Measurements from ENCODE around the gene SMTNL2. TPM values are rescaled to one million over a fixed set of nuclear protein-coding genes. Genes with fewer than 3 reads are reported as not detected.
"Not testable (repeated sequence)": the region's sequence is repeated elsewhere in the genome, so short reads cannot be mapped to it uniquely, and the experiment has no call there.

SMTNL2 gene
- total RNA-seq, 1 donor from 2014 or later = 1.7 TPM

GRCh38 chr17:4592240-4593005 lies 8.1 kb downstream of the SMTNL2 start:
- no peak for DNase-seq (ENCODE audit: extremely low spot score, unreplicated experiment)
- no peaks in the 10 kb centered on the region for H3K9me3 Mint-ChIP-seq (ENCODE audit: unreplicated experiment)
- no peak overlapping the region for H3K27ac Mint-ChIP-seq (ENCODE audit: unreplicated experiment)
- no peak for TF ChIP-seq CTCF (IDR thresholded peaks at IDR 0.05)
- H3K4me3 Mint-ChIP-seq (ENCODE audit: unreplicated experiment) = no peak overlapping the region
- no peaks in the 10 kb centered on the region for H3K36me3 Mint-ChIP-seq (ENCODE audit: unreplicated experiment)
- H3K4me1 Mint-ChIP-seq (ENCODE audit: unreplicated experiment) = peaks cover 10% of the 10 kb centered on the region
- peaks cover 18% of the 10 kb centered on the region for H3K27me3 Mint-ChIP-seq (ENCODE audit: unreplicated experiment)

DNA sequence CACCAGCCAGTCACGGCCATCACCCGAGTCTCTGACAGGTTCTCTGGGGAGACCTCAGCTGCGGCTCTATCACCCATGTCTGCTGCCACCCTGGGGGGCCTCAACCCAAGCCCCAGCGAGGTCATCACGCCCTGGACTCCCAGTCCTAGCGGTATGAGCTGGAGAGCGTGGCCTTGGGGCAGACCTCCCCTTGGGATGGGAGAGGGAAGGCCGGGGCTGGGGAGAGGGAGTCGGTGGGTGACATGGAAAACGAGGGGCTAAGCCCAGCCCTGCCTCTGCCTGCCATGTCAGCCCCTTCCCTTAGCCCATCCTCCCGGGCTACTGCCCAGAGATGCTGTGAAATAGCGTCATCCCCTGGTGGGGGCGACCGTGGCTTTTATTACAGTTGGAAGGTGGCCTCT lies 8.7 kb downstream of the SMTNL2 start:
- Mint-ChIP-seq H3K4me3 (ENCODE audit: unreplicated experiment) (no peak overlapping the region), H3K9me3 (ENCODE audit: unreplicated experiment) (no peaks in the 10 kb centered on the region), H3K4me1 (ENCODE audit: unreplicated experiment) (peaks cover 10% of the 10 kb centered on the region), H3K27ac (ENCODE audit: unreplicated experiment) (no peak overlapping the region), H3K27me3 (ENCODE audit: unreplicated experiment) (peaks cover 22% of the 10 kb centered on the region), H3K36me3 (ENCODE audit: unreplicated experiment) (peaks cover 2% of the 10 kb centered on the region)
- DNase-seq (ENCODE audit: extremely low spot score, unreplicated experiment) = no peak
- TF ChIP-seq CTCF (IDR thresholded peaks at IDR 0.05) = no peak

DNA sequence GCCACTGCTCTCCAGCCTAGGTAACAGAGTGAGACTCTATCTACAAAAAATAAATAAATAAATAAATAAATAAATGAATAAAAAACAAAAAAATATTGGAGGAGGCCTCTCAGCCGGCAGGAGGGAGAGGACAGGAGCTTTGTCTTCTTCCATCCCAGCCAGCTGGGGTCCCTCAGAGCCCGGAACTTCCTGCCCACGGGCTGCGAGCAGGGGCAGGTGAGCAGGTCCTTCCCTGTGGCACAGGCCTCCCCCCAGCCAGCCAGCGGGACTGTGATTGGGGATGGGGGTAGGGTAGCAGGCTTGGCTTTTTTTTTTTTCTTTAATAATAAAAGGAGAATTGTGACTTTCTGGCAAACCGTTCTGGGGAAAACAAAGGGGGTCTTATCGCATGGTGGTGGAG lies 10.1 kb downstream of the SMTNL2 start:
- peaks cover 21% of the 10 kb centered on the region for H3K27me3 Mint-ChIP-seq (ENCODE audit: unreplicated experiment)
- peaks cover 16% of the 10 kb centered on the region for H3K4me1 Mint-ChIP-seq (ENCODE audit: unreplicated experiment)
- H3K36me3 Mint-ChIP-seq (ENCODE audit: unreplicated experiment) = peaks cover 2% of the 10 kb centered on the region
- TF ChIP-seq CTCF (IDR thresholded peaks at IDR 0.05) = no peak
- no peak overlapping the region for H3K27ac Mint-ChIP-seq (ENCODE audit: unreplicated experiment)
- H3K4me3 Mint-ChIP-seq (ENCODE audit: unreplicated experiment) = no peak overlapping the region
- no peaks in the 10 kb centered on the region for H3K9me3 Mint-ChIP-seq (ENCODE audit: unreplicated experiment)
- DNase-seq (ENCODE audit: extremely low spot score, unreplicated experiment) = no peak

DNA sequence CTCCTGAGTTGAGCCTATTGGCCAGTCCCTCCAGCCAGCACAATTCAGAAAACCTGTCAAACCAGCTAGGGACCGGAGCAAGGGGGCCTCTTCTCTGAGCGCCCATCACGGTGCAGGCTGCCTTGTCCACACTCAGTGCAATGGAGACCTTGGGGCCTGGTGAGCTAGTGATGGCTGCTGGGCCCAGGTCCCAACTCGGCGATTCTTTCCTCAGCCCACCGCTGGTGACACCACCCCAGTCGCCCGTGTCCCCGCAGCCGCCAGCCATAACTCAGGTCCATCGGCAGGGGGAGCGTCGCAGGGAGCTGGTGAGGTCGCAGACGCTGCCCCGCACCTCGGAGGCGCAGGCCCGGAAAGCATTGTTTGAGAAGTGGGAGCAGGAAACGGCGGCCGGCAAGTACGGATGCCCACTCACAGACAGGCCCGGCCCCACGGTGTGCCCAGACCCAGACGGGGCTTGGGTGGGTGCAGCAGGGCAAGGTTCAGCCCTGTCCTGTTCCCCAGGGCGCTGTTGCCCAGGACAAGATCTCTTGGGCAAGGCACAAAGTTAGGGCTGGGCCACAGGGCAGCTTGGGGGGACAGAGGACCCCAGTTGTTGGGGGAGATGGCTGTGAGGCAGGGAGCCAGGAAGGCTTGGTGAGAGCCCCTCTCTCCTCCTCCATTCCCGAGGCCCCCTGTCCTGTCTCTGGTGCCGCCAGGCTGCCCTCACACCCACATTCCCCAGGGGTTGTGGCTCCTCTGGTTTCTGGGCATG lies 10.8 kb downstream of the SMTNL2 start:
- Mint-ChIP-seq H3K27ac (ENCODE audit: unreplicated experiment) (no peak overlapping the region), H3K4me3 (ENCODE audit: unreplicated experiment) (no peak overlapping the region), H3K36me3 (ENCODE audit: unreplicated experiment) (peaks cover 2% of the 10 kb centered on the region), H3K27me3 (ENCODE audit: unreplicated experiment) (peaks cover 25% of the 10 kb centered on the region), H3K9me3 (ENCODE audit: unreplicated experiment) (no peaks in the 10 kb centered on the region), H3K4me1 (ENCODE audit: unreplicated experiment) (peaks cover 23% of the 10 kb centered on the region)
- TF ChIP-seq CTCF (IDR thresholded peaks at IDR 0.05) = no peak
- no peak for DNase-seq (ENCODE audit: extremely low spot score, unreplicated experiment)

GRCh38 chr17:4595685-4596342 lies 11.5 kb downstream of the SMTNL2 start:
- peaks cover 18% of the 10 kb centered on the region for H3K27me3 Mint-ChIP-seq (ENCODE audit: unreplicated experiment)
- peaks cover 30% of the 10 kb centered on the region for H3K4me1 Mint-ChIP-seq (ENCODE audit: unreplicated experiment)
- H3K9me3 Mint-ChIP-seq (ENCODE audit: unreplicated experiment); H3K4me3 Mint-ChIP-seq (ENCODE audit: unreplicated experiment); DNase-seq (ENCODE audit: extremely low spot score, unreplicated experiment); H3K36me3 Mint-ChIP-seq (ENCODE audit: unreplicated experiment); H3K27ac Mint-ChIP-seq (ENCODE audit: unreplicated experiment): not testable (repeated sequence)

Data from osteocyte (in vitro differentiated cells).